GM12878 (cell line): ENCODE results near the gene LCP1. TPM values are rescaled to one million over a fixed set of nuclear protein-coding genes. Genes with fewer than 3 reads are reported as not detected.
A peak's percentile ranks its signal among the peaks of the same experiment; 100 is the strongest.

Source experiments
- CHD2 ChIP-seq: IDR thresholded peaks from 2 replicates; pipeline ENCODE4 v1.6.1; 2011; ENCODE audit warnings: low read depth, low read length, improper control_type of control experiment, borderline replicate concordance
- NBN ChIP-seq: fragments of 450-650 bp; IDR thresholded peaks from 2 replicates; pipeline ENCODE4 v1.6.1; 2016
- STAT1 ChIP-seq: fragments of 450-650 bp; conservative IDR thresholded peaks from 2 replicates; pipeline ENCODE4 v1.6.1; 2014; ENCODE audit warnings: antibody characterized with exemption, mild to moderate bottlenecking
- ZBTB40 ChIP-seq: fragments of 450-650 bp; IDR thresholded peaks from 2 replicates; pipeline ENCODE4 v1.6.1; 2016; ENCODE audit warnings: mild to moderate bottlenecking, moderate library complexity, borderline replicate concordance
- polyA plus RNA-seq, 11 experiments: library from polyadenylated mRNA; depleted of rRNA in 4 of 11; unstranded in 6 of 11; stranded (reverse) in 5 of 11; fragments of >200 nt; fragmentation: Nextera tagmentation in 4 of 11; fragmentation: Illumina TruSeq in 1 of 11; extraction: Ambion mirVana in 4 of 11; extraction: Trizol in 1 of 11; gene quantifications; 1 replicate in 1 of 11; 2 replicates in 10 of 11; pipeline versions ENCODE4 v1.2.1 to v1.2.3, GENCODE V29; 2011 to 2016; ENCODE audit warnings: inconsistent platforms in 2 of 11, missing spikeins in 2 of 11, low read depth in 1 of 11
- total RNA-seq, 4 experiments: library from RNA; depleted of rRNA in 3 of 4; stranded (reverse); fragments of >200 nt in 3 of 4; fragmentation: Illumina TruSeq in 1 of 4; extraction: Trizol in 1 of 4; gene quantifications; 2 replicates each; pipeline versions ENCODE4 v1.2.1 to v1.2.3, GENCODE V29; 2013 to 2021
- TF ChIP-seq, protein P1 (sequence below): IDR thresholded peaks from 2 replicates; pipeline ENCODE4 v1.6.1; 2011; ENCODE audit warnings: low read depth, low read length, improper control_type of control experiment, borderline replicate concordance
- TF ChIP-seq, protein P2 (sequence below): fragments of 450-650 bp; IDR thresholded peaks from 2 replicates; pipeline ENCODE4 v1.6.1; 2014; ENCODE audit warnings: mild to moderate bottlenecking
- TF ChIP-seq, protein P3 (sequence below): fragments of 450-650 bp; IDR thresholded peaks from 2 replicates; pipeline ENCODE4 v1.6.1; 2017; ENCODE audit warnings: mild to moderate bottlenecking, moderate library complexity

The LCP1 gene
- total and polyA plus RNA-seq, 10 of the 15 experiments (the other 5 are each of a cell fraction or from before 2014, with no cell fraction given): 775 to 2,201 (median 1,556) TPM

GRCh38 chr13:46184277-46184699 is 2.3 kb upstream of the LCP1 start (continued):
- TF ChIP-seq, protein P1, sequence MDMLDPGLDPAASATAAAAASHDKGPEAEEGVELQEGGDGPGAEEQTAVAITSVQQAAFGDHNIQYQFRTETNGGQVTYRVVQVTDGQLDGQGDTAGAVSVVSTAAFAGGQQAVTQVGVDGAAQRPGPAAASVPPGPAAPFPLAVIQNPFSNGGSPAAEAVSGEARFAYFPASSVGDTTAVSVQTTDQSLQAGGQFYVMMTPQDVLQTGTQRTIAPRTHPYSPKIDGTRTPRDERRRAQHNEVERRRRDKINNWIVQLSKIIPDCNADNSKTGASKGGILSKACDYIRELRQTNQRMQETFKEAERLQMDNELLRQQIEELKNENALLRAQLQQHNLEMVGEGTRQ: no peak
- TF ChIP-seq CHD2: peak; percentile 31; the same call in 1 of the 2 replicates
- TF ChIP-seq ZBTB40: no peak
- TF ChIP-seq STAT1: no peak
- TF ChIP-seq, protein P2, sequence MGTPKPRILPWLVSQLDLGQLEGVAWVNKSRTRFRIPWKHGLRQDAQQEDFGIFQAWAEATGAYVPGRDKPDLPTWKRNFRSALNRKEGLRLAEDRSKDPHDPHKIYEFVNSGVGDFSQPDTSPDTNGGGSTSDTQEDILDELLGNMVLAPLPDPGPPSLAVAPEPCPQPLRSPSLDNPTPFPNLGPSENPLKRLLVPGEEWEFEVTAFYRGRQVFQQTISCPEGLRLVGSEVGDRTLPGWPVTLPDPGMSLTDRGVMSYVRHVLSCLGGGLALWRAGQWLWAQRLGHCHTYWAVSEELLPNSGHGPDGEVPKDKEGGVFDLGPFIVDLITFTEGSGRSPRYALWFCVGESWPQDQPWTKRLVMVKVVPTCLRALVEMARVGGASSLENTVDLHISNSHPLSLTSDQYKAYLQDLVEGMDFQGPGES: no peak
- TF ChIP-seq NBN: peak; percentile 79
- TF ChIP-seq, protein P3, sequence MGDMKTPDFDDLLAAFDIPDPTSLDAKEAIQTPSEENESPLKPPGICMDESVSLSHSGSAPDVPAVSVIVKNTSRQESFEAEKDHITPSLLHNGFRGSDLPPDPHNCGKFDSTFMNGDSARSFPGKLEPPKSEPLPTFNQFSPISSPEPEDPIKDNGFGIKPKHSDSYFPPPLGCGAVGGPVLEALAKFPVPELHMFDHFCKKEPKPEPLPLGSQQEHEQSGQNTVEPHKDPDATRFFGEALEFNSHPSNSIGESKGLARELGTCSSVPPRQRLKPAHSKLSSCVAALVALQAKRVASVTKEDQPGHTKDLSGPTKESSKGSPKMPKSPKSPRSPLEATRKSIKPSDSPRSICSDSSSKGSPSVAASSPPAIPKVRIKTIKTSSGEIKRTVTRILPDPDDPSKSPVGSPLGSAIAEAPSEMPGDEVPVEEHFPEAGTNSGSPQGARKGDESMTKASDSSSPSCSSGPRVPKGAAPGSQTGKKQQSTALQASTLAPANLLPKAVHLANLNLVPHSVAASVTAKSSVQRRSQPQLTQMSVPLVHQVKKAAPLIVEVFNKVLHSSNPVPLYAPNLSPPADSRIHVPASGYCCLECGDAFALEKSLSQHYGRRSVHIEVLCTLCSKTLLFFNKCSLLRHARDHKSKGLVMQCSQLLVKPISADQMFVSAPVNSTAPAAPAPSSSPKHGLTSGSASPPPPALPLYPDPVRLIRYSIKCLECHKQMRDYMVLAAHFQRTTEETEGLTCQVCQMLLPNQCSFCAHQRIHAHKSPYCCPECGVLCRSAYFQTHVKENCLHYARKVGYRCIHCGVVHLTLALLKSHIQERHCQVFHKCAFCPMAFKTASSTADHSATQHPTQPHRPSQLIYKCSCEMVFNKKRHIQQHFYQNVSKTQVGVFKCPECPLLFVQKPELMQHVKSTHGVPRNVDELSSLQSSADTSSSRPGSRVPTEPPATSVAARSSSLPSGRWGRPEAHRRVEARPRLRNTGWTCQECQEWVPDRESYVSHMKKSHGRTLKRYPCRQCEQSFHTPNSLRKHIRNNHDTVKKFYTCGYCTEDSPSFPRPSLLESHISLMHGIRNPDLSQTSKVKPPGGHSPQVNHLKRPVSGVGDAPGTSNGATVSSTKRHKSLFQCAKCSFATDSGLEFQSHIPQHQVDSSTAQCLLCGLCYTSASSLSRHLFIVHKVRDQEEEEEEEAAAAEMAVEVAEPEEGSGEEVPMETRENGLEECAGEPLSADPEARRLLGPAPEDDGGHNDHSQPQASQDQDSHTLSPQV: 0 out of 2 replicates have a peak, but pooled peaks have one; percentile 19
